NCI-H345 (cell line): ENCODE measurements around the gene IGFBP2.

Source experiments
- DNase-seq: peaks from one replicate; lab custom pipeline; 2025; lab: John Stamatoyannopoulos, UW

The IGFBP2 gene

GRCh38 chr2:216702756-216703155 lies 69.5 kb downstream of the IGFBP2 start:
- DNase-seq = no peak

DNA sequence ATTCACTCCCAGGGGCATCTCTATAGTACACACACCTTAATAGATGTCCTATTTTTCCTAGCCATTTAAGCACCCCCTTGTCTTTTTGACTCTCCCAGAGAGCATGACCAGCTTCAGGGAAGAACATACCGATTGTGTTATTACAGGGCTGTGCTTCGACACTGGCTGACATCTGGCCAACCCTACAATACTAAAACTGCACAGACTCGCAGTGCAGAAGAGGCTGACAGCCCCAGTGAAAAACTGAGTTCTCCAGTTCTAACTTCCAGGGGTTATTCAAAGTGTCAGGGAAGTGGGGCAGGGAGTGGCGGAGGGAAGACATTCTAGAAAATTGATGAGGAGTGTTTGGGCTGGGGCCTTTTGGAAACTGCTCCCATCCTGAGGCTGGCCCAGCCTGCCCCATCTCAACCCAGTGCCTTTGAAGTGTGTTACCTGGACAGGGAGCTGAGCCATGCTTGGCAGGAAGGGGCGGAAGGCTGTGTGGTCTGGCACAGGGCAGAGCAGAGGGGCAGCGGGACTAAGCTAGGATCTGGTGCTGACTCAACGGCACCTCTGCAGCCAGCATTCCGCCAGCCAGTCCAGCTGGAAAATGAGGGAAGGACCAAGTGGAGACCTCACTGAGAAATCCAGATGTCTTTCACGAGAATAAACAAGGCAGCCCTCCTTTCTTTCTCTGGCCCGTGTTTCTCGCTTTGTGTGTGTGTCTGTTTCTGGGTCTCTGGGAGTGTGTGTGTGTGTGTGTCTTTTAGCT lies 77.5 kb downstream of the IGFBP2 start:
- no peak for DNase-seq

GRCh38 chr2:216711348-216711747 lies 78.1 kb downstream of the IGFBP2 start:
- no peak for DNase-seq

DNA sequence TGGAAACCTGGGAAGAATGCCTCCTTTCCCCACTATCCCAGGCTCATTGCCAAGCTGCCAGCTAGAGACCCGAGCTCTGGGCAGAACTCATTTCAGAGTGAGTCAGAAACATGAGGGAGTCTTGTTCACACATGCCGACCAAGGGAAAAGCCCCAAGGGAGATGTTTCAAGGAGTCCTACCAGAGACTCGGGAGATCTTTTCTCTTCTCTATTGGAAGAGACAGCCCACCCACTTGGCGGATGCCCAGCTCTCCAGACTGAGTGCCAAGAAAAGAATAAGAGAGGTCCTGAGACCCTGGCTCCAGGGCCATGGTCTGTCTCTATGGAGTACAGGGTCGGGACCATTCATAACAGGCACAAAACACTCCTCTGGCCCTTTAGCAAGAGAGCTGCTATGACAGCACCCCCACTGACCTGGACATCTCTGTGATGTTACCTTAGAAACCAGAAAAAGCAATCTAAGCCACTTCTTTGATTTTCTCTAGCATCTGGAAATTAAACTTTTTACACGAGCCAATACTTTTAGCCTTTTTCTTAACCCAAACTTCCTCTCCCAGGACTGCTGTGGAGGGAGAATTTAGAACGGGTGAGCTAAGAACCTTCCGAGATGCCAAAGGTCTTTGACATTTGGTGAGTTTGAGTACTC lies 80.6 kb downstream of the IGFBP2 start:
- no peak for DNase-seq
